Keratinocyte (primary cell): ENCODE measurements around the gene DYNC1I1. TPM values are rescaled to one million over a fixed set of nuclear protein-coding genes. Genes with fewer than 3 reads are reported as not detected.

Experiments
- DNase-seq: peaks from one replicate; pipeline ENCODE4 v3.0.0-alpha.2; 2011; ENCODE audit warnings: low read depth, missing footprints, low spot score
- FAIRE-seq: peaks from 2 replicates; lab custom pipeline; 2011; peaks lifted over from hg19 to GRCh38; lab: Jason Lieb, UNC
- H2AFZ ChIP-seq: 2 replicates; pipeline ENCODE4 v1.6.0; 2012; ENCODE audit warnings: low read length, control low read depth, inconsistent platforms; ENCODE audit not compliant: control insufficient read depth
- H3K27ac ChIP-seq: 2 replicates; pipeline ENCODE4 v1.5.1; 2011; ENCODE audit warnings: low read length; ENCODE audit not compliant: control insufficient read depth, insufficient read depth
- H3K27me3 ChIP-seq: 3 replicates; pipeline ENCODE4 v1.6.0; 2011; ENCODE audit warnings: low read length; ENCODE audit not compliant: control insufficient read depth, insufficient read depth; ENCODE audit errors: extremely low read depth
- H3K36me3 ChIP-seq, 2 experiments: 2 replicates in 1 of 2; 3 replicates in 1 of 2; pipeline ENCODE4 v1.5.1; 2011; ENCODE audit warnings: low read length in 2 of 2, mild to moderate bottlenecking in 1 of 2; ENCODE audit not compliant: control insufficient read depth in 2 of 2, insufficient read depth in 2 of 2; ENCODE audit errors: extremely low read depth in 1 of 2
- H3K4me1 ChIP-seq: 3 replicates; pipeline ENCODE4 v1.5.1; 2011; ENCODE audit warnings: low read length; ENCODE audit not compliant: control insufficient read depth, insufficient read depth; ENCODE audit errors: extremely low read depth
- H3K4me2 ChIP-seq: 3 replicates; pipeline ENCODE4 v1.6.0; 2011; ENCODE audit warnings: low read depth, low read length; ENCODE audit not compliant: control insufficient read depth, insufficient read depth; ENCODE audit errors: extremely low read depth
- H3K4me3 ChIP-seq, 3 experiments: fragments of 200-600 bp in 1 of 3; sonication (generic) in 1 of 3; 2 replicates in 2 of 3; 3 replicates in 1 of 3; pipeline ENCODE4 v1.5.1; 2011 to 2016; ENCODE audit warnings: low read length in 3 of 3, mild to moderate bottlenecking in 3 of 3, control low read depth in 2 of 3, inconsistent platforms in 1 of 3, low read depth in 1 of 3, mixed read lengths in 1 of 3, mixed run types in 1 of 3, moderate library complexity in 1 of 3; ENCODE audit not compliant: control insufficient read depth in 2 of 3, insufficient read depth in 2 of 3; ENCODE audit errors: extremely low read depth in 1 of 3
- H3K79me2 ChIP-seq: 2 replicates; pipeline ENCODE4 v1.6.0; 2012; ENCODE audit warnings: low read length; ENCODE audit not compliant: control insufficient read depth, insufficient read depth
- H3K9ac ChIP-seq: 3 replicates; pipeline ENCODE4 v1.6.0; 2011; ENCODE audit warnings: low read length; ENCODE audit not compliant: control insufficient read depth, insufficient read depth; ENCODE audit errors: extremely low read depth
- H3K9me1 ChIP-seq: 3 replicates; pipeline ENCODE4 v1.6.0; 2011; ENCODE audit warnings: low read length; ENCODE audit not compliant: control insufficient read depth, insufficient read depth; ENCODE audit errors: extremely low read depth
- H3K9me3 ChIP-seq: 2 replicates; pipeline ENCODE4 v1.5.1; 2012; ENCODE audit warnings: low read depth, low read length; ENCODE audit not compliant: control insufficient read depth
- H4K20me1 ChIP-seq: 3 replicates; pipeline ENCODE4 v1.6.0; 2011; ENCODE audit warnings: low read length; ENCODE audit not compliant: control insufficient read depth, insufficient read depth; ENCODE audit errors: extremely low read depth
- EZH2 ChIP-seq: IDR thresholded peaks from one replicate; pipeline ENCODE4 v1.6.1; 2012; ENCODE audit warnings: inconsistent platforms, mild to moderate bottlenecking, low read length, moderate library complexity
- dilution Hi-C: fragments of 300-500 bp; cut with MboI; formaldehyde crosslinking; loops from one replicate; pipeline ENCODE4 v1.7.0; 2020; ENCODE audit warnings: low sequenced_read_pairs; ENCODE audit not compliant: extremely low pct_ligation_motif_present
- polyA plus RNA-seq, 5 experiments: library from polyadenylated mRNA; depleted of rRNA in 3 of 5; stranded (reverse) in 3 of 5; stranded (forward) in 1 of 5; unstranded in 1 of 5; fragments of >200 nt; gene quantifications; 1 replicate in 1 of 5; 2 replicates in 3 of 5; 3 replicates in 1 of 5; pipeline versions ENCODE4 v1.2.1 to v1.2.3, GENCODE V29; 2011 to 2012; ENCODE audit warnings: missing spikeins in 2 of 5, low read depth in 1 of 5, low replicate concordance in 1 of 5
- TF ChIP-seq, protein P1 (sequence below), 3 experiments: IDR thresholded peaks in 1 of 3; conservative IDR thresholded peaks in 1 of 3; optimal IDR thresholded peaks in 1 of 3; 2 replicates in 2 of 3; 3 replicates in 1 of 3; pipeline versions ENCODE3 to v1.5.1; 2011; ENCODE audit warnings: low read length in 3 of 3, mild to moderate bottlenecking in 3 of 3, moderate library complexity in 2 of 3, control low read depth in 1 of 3, inconsistent platforms in 1 of 3; ENCODE audit not compliant: insufficient read depth in 2 of 3; ENCODE audit errors: extremely low read depth in 1 of 3

Gene DYNC1I1
- polyA plus RNA-seq, 1 donor (not counting 4 experiments of a cell fraction or from before 2014, with no cell fraction given) = 0.10 TPM

DNA sequence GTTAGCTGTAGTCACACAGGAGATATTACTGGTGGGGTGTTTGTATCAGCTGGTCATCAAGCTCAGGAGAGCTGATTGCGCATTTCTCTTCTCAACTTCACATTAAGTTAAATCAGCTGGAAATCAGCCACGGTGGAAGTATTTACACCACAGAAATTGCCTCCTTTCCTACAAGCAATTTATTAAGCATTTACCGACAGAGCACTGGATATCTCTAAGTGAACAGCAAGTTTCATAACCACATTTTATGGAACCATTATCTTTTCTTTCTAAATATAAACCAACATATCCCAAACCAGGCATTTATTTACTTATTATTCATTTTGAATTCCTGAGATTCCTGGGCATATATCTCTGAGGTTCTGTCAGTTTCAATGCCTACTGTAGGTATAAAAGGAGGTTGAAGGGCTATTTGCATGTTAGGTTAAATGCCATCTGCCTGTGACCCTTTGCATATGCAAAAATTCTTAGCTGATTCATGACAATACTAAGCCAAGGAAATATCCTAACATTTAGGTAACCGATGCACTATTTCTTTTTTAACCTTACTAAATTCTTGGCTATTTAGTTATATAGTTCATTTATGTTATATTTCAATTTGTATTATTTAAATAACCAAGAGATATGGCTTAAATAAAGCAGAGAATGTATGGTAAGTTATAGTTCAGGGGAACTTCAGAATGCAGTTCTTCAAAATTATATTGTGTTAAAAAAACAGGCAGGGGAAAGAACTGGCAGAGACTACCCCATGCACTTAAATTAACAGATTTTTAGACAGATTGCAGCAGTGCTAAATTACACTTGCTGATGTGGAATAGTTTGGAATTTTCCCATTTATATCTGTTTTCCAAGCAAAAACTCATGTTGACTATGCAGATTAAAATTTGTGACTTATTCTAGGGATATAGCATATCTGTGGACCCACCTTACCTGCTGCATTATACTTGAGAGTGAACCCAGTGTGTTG is 56.8 kb downstream of the DYNC1I1 start:
- no peak for FAIRE-seq
- no peak for TF ChIP-seq EZH2
- TF ChIP-seq, protein P1, sequence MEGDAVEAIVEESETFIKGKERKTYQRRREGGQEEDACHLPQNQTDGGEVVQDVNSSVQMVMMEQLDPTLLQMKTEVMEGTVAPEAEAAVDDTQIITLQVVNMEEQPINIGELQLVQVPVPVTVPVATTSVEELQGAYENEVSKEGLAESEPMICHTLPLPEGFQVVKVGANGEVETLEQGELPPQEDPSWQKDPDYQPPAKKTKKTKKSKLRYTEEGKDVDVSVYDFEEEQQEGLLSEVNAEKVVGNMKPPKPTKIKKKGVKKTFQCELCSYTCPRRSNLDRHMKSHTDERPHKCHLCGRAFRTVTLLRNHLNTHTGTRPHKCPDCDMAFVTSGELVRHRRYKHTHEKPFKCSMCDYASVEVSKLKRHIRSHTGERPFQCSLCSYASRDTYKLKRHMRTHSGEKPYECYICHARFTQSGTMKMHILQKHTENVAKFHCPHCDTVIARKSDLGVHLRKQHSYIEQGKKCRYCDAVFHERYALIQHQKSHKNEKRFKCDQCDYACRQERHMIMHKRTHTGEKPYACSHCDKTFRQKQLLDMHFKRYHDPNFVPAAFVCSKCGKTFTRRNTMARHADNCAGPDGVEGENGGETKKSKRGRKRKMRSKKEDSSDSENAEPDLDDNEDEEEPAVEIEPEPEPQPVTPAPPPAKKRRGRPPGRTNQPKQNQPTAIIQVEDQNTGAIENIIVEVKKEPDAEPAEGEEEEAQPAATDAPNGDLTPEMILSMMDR (optimal IDR thresholded peaks at IDR 0.05 in 1 of 3, IDR thresholded peaks at IDR 0.05 in 1 of 3, conservative IDR thresholded peaks at IDR 0.05 in 1 of 3; ENCODE audit: extremely low read depth in 1 of 3, insufficient read depth in 2 of 3, low read length in 3 of 3) = no peak
- Histone ChIP-seq H3K4me2 (no peak overlapping the region), H3K4me3 (no peak overlapping the region), H4K20me1 (no peaks in the 10 kb centered on the region), H2AFZ (no peak overlapping the region), H3K27ac (no peak overlapping the region), H3K9ac (no peak overlapping the region), H3K79me2 (no peaks in the 10 kb centered on the region), H3K9me3 (no peaks in the 10 kb centered on the region), H3K36me3 (no peaks in the 10 kb centered on the region), H3K9me1 (no peaks in the 10 kb centered on the region), H3K4me1 (no peaks in the 10 kb centered on the region), H3K27me3 (no peaks in the 10 kb centered on the region)
- dilution Hi-C loops = no loop called here
- no peak for DNase-seq

- no peaks in the 10 kb centered on the region for H3K9me1 ChIP-seq
- no peak overlapping the region for H3K4me3 ChIP-seq
- H3K4me1 ChIP-seq = no peaks in the 10 kb centered on the region
- no peak for TF ChIP-seq EZH2
- TF ChIP-seq, protein P1 (optimal IDR thresholded peaks at IDR 0.05 in 1 of 3, IDR thresholded peaks at IDR 0.05 in 1 of 3, conservative IDR thresholded peaks at IDR 0.05 in 1 of 3; ENCODE audit: extremely low read depth in 1 of 3, insufficient read depth in 2 of 3, low read length in 3 of 3) = peak; percentile 13 to 44 (median 37)
- H3K36me3 ChIP-seq = no peaks in the 10 kb centered on the region
- no peak for FAIRE-seq
- H2AFZ ChIP-seq = no peak overlapping the region
- H3K9me3 ChIP-seq = no peaks in the 10 kb centered on the region
- no peak overlapping the region for H3K9ac ChIP-seq
- no peak for DNase-seq
- H3K27me3 ChIP-seq = no peaks in the 10 kb centered on the region
- H3K27ac ChIP-seq = no peak overlapping the region
- no peak overlapping the region for H3K4me2 ChIP-seq
- dilution Hi-C loops = no loop called here
- no peaks in the 10 kb centered on the region for H3K79me2 ChIP-seq
- H4K20me1 ChIP-seq = no peaks in the 10 kb centered on the region
Measured at GRCh38 chr7:95840953-95841950, 68.9 kb downstream of the DYNC1I1 start.
